Activated CD4-positive, alpha-beta T cell treated with anti-CD3 and anti-CD28 coated beads, Interleukin-2, amount 50 U/mL, for 16 hours (primary cell): ENCODE results near the gene MGAT4A.
"Not testable (repeated sequence)": the region's sequence is repeated elsewhere in the genome, so short reads cannot be mapped to it uniquely, and the experiment has no call there.

ENCODE experiments used
- DNase-seq: peaks from one replicate; pipeline ENCODE4 v3.0.0-alpha.2; 2020

Gene MGAT4A

GRCh38 chr2:98598781-98599428, 132.0 kb downstream of the MGAT4A start:
- no peak for DNase-seq

- DNase-seq, result not testable (repeated sequence)
Measured at GRCh38 chr2:98594665-98595064, 136.3 kb downstream of the MGAT4A start.

- no peak for DNase-seq
Measured at GRCh38 chr2:98592565-98592964, 138.4 kb downstream of the MGAT4A start.

- no peak for DNase-seq
Measured at GRCh38 chr2:98589489-98589888, 141.4 kb downstream of the MGAT4A start.

GRCh38 chr2:98588880-98589431, 142.0 kb downstream of the MGAT4A start:
- DNase-seq, result no peak

- DNase-seq, result no peak
Measured at GRCh38 chr2:98586551-98587140, 144.3 kb downstream of the MGAT4A start.

- DNase-seq, result no peak
Measured at GRCh38 chr2:98585386-98585785, 145.5 kb downstream of the MGAT4A start.

- DNase-seq, result no peak
Measured at GRCh38 chr2:98583816-98584618, 146.9 kb downstream of the MGAT4A start.

- DNase-seq, result no peak
Measured at GRCh38 chr2:98583276-98583675, 147.7 kb downstream of the MGAT4A start.

- DNase-seq, result no peak
Measured at GRCh38 chr2:98582523-98582922, 148.4 kb downstream of the MGAT4A start.

- DNase-seq, result no peak
Measured at GRCh38 chr2:98580656-98581284, 150.2 kb downstream of the MGAT4A start.

- DNase-seq, result no peak
Measured at GRCh38 chr2:98579926-98580325, 151.0 kb downstream of the MGAT4A start.

GRCh38 chr2:98578231-98578630, 152.7 kb downstream of the MGAT4A start:
- no peak for DNase-seq

GRCh38 chr2:98577313-98577712, 153.6 kb downstream of the MGAT4A start:
- no peak for DNase-seq

GRCh38 chr2:98576666-98577312, 154.1 kb downstream of the MGAT4A start:
- DNase-seq, result no peak

GRCh38 chr2:98573426-98573825, 157.5 kb downstream of the MGAT4A start:
- DNase-seq, result no peak

- no peak for DNase-seq
Measured at GRCh38 chr2:98572676-98573075, 158.3 kb downstream of the MGAT4A start.

GRCh38 chr2:98572211-98572610, 158.7 kb downstream of the MGAT4A start:
- DNase-seq, result no peak

- DNase-seq, result no peak
Measured at GRCh38 chr2:98571796-98572195, 159.1 kb downstream of the MGAT4A start.

GRCh38 chr2:98571121-98571701, 159.7 kb downstream of the MGAT4A start:
- no peak for DNase-seq

GRCh38 chr2:98570356-98570755, 160.6 kb downstream of the MGAT4A start:
- no peak for DNase-seq

- no peak for DNase-seq
Measured at GRCh38 chr2:98569915-98570314, 161.0 kb downstream of the MGAT4A start.
